Measurements from ENCODE around the gene FOXN3.

The FOXN3 gene

GRCh38 chr14:89277203-89277602 is 139.8 kb downstream of the FOXN3 start:
- DNase-seq (ENCODE audit: low spot score), result no peak

GRCh38 chr14:89276424-89276975 is 140.5 kb downstream of the FOXN3 start:
- peak; percentile 14 for DNase-seq (ENCODE audit: low spot score)

- DNase-seq (ENCODE audit: low spot score), result no peak
Observed at GRCh38 chr14:89270439-89271227, 146.4 kb downstream of the FOXN3 start.

- DNase-seq (ENCODE audit: low spot score), result no peak
Observed at GRCh38 chr14:89269404-89269803, 147.6 kb downstream of the FOXN3 start.

GRCh38 chr14:89268514-89268913 is 148.5 kb downstream of the FOXN3 start:
- no peak for DNase-seq (ENCODE audit: low spot score)

GRCh38 chr14:89267656-89268055 is 149.4 kb downstream of the FOXN3 start:
- DNase-seq (ENCODE audit: low spot score), result no peak

GRCh38 chr14:89267163-89267562 is 149.9 kb downstream of the FOXN3 start:
- no peak for DNase-seq (ENCODE audit: low spot score)

GRCh38 chr14:89266754-89267153 is 150.3 kb downstream of the FOXN3 start:
- DNase-seq (ENCODE audit: low spot score), result no peak

GRCh38 chr14:89265234-89265633 is 151.8 kb downstream of the FOXN3 start:
- no peak for DNase-seq (ENCODE audit: low spot score)

GRCh38 chr14:89264196-89264800 is 152.7 kb downstream of the FOXN3 start:
- DNase-seq (ENCODE audit: low spot score), result no peak

- no peak for DNase-seq (ENCODE audit: low spot score)
Observed at GRCh38 chr14:89262041-89262440, 155.0 kb downstream of the FOXN3 start.

- DNase-seq (ENCODE audit: low spot score), result no peak
Observed at GRCh38 chr14:89260898-89261297, 156.1 kb downstream of the FOXN3 start.

- no peak for DNase-seq (ENCODE audit: low spot score)
Observed at GRCh38 chr14:89259951-89260609, 157.0 kb downstream of the FOXN3 start.

- no peak for DNase-seq (ENCODE audit: low spot score)
Observed at GRCh38 chr14:89258728-89259273, 158.2 kb downstream of the FOXN3 start.

GRCh38 chr14:89256951-89257350 is 160.1 kb downstream of the FOXN3 start:
- no peak for DNase-seq (ENCODE audit: low spot score)

- DNase-seq (ENCODE audit: low spot score), result no peak
Observed at GRCh38 chr14:89256283-89256682, 160.8 kb downstream of the FOXN3 start.

- no peak for DNase-seq (ENCODE audit: low spot score)
Observed at GRCh38 chr14:89255852-89256251, 161.2 kb downstream of the FOXN3 start.

GRCh38 chr14:89255012-89255411 is 162.0 kb downstream of the FOXN3 start:
- DNase-seq (ENCODE audit: low spot score), result no peak

- DNase-seq (ENCODE audit: low spot score), result no peak
Observed at GRCh38 chr14:89254166-89254909, 162.7 kb downstream of the FOXN3 start.

GRCh38 chr14:89252887-89253532 is 164.0 kb downstream of the FOXN3 start:
- DNase-seq (ENCODE audit: low spot score), result no peak

- no peak for DNase-seq (ENCODE audit: low spot score)
Observed at GRCh38 chr14:89251061-89251460, 166.0 kb downstream of the FOXN3 start.

Measured in CD4-positive, alpha-beta T cell treated with Interleukin-6 at 100 ng/mL for 8 hours (primary cell).